ENCODE results near the gene ABCA3.

The ABCA3 gene

DNA sequence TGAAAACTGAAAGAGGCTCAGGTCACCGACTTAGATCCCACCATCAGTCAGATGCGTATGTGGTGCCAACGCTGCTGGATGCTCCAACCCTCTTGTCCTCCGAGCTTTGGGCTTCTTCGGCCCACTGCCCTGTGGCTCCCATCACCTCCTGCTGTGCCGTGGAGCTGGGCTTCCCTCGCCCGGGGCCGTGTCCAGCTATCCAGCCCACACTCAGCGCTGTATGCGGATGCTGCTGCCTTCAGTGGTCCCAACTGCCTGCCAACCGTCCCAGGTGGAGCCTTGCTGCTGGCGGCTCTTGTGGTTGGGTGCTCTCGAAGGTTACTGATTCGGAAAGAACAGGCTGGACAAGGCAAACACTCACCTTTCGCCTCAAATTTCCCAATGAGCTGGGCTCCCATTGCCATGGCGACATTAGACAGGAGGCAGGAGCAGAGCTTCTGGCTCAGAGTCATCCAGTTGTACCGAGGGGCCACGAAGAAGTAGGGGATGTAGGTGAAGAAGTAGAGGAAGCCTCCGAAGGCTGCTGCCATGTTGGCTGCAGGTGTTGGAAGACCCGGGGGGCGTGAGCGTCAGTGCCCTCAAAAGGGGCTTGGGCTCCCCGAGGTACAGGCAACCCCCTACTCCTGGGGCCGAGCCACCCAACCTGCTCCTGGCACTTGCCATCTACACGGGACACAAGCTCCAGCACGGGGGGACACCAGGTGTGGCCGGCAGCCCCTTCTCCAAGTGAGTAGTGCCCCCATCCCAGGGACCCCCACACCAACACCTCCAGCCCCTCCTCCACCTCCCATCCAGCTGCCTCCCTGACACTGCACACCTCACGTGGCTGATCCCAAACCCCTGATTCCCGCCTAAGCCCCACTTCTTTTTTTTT is 32.2 kb downstream of the ABCA3 start:
- Histone ChIP-seq H3K4me1 (ENCODE audit: control insufficient read depth, insufficient read depth, low read length, poor library complexity, severe bottlenecking) (no peaks in the 10 kb centered on the region), H3K36me3 (ENCODE audit: control insufficient read depth, insufficient read depth, low read length) (no peaks in the 10 kb centered on the region), H3K4me3 (ENCODE audit: extremely low read depth, insufficient read depth, low read length, poor library complexity, severe bottlenecking) (no peak overlapping the region), H3K9me3 (ENCODE audit: control insufficient read depth, low read length) (no peaks in the 10 kb centered on the region), H3K27ac (ENCODE audit: low read depth, low read length, severe bottlenecking) (no peak overlapping the region)
- WGBS, 2 experiments (ENCODE audit: insufficient coverage in 2 of 2), result 90 to 92% methylated on average over 30 of the region's 30 CpGs

DNA sequence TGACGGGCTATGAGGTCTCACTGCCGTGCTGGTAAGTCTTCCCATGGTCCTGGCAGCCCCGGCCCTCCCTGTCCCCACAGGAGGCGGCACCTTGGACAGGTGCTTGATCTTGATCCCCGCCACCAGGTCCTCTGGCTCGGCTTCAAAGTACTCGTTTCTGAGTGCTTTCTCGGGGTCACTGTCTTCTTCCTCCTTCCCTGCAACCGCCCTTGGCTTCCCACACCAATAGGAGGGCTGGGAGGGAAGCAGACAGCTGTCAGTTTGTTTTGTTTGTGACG is 40.7 kb downstream of the ABCA3 start:
- H3K36me3 ChIP-seq (ENCODE audit: control insufficient read depth, insufficient read depth, low read length), result no peaks in the 10 kb centered on the region
- 66 to 77% methylated on average over 7 to 10 of the region's 10 CpGs for WGBS, 2 experiments (ENCODE audit: insufficient coverage in 2 of 2)
- no peaks in the 10 kb centered on the region for H3K4me1 ChIP-seq (ENCODE audit: control insufficient read depth, insufficient read depth, low read length, poor library complexity, severe bottlenecking)
- H3K9me3 ChIP-seq (ENCODE audit: control insufficient read depth, low read length), result no peaks in the 10 kb centered on the region
- no peak overlapping the region for H3K27ac ChIP-seq (ENCODE audit: low read depth, low read length, severe bottlenecking)
- no peak overlapping the region for H3K4me3 ChIP-seq (ENCODE audit: extremely low read depth, insufficient read depth, low read length, poor library complexity, severe bottlenecking)

DNA sequence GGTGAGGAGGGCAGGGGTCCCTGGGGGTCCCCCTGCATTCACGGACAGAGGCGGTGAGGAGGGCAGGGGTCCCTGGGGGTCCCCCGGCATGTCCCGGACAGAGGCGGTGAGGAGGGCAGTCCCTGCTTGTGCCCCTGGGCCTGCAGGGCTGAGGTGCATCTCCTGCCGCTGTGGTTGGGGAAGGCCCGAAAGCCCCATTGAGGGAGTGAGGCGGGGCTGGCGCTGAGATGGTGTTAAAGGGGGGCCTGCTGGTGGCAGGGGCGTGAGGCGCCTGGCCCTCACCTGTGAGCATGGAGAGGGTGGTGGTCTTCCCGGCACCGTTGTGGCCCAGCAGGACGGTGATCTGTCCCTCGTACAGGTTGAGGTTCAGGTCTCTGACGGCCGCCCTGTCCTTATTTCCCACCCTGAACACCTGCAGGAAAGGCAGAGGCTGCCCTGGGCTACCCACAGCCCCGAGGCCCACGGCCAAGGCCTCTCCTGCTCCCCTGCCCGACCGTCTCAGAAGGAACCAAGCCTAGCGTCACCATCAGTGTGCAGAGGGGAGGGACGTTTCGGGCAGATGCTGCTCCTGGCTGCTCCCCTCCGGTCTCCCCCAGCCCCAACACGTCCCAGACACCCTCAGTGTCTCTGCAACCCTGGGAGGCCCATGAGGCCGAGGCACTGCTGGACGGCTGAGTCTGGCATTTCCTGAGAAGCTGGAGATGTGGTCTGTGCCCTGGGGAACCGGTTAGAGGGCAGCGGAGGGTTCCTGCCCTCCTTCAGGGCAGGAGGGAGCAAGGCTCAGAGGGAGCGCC is 41.2 kb downstream of the ABCA3 start:
- Histone ChIP-seq H3K4me1 (ENCODE audit: control insufficient read depth, insufficient read depth, low read length, poor library complexity, severe bottlenecking) (no peaks in the 10 kb centered on the region), H3K27ac (ENCODE audit: low read depth, low read length, severe bottlenecking) (no peak overlapping the region), H3K9me3 (ENCODE audit: control insufficient read depth, low read length) (no peaks in the 10 kb centered on the region), H3K36me3 (ENCODE audit: control insufficient read depth, insufficient read depth, low read length) (no peaks in the 10 kb centered on the region), H3K4me3 (ENCODE audit: extremely low read depth, insufficient read depth, low read length, poor library complexity, severe bottlenecking) (no peak overlapping the region)
- 86 to 91% methylated on average over 25 to 26 of the region's 31 CpGs for WGBS, 2 experiments (ENCODE audit: insufficient coverage in 2 of 2)

DNA sequence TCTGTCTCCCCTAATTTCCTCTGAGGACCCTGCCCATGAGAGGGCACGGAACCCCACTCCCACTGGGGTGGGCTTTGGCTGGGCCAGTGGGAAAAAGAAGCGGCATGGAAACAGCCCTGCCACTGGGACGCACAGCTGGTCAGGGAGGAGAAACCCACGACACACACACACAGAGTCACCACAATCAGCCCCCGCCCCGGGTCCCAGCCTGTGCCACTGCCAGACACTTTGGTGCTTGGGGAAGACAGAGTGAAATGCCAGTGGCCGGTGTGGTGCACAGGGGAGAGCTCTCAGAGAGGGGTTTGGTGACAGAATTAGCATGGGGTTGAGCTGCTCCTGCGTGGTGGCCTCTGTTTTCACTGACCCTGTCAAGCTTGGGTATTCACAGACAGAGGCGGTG is 41.9 kb downstream of the ABCA3 start:
- Histone ChIP-seq H3K36me3 (ENCODE audit: control insufficient read depth, insufficient read depth, low read length) (no peaks in the 10 kb centered on the region), H3K27ac (ENCODE audit: low read depth, low read length, severe bottlenecking) (no peak overlapping the region), H3K4me1 (ENCODE audit: control insufficient read depth, insufficient read depth, low read length, poor library complexity, severe bottlenecking) (no peaks in the 10 kb centered on the region), H3K9me3 (ENCODE audit: control insufficient read depth, low read length) (no peaks in the 10 kb centered on the region), H3K4me3 (ENCODE audit: extremely low read depth, insufficient read depth, low read length, poor library complexity, severe bottlenecking) (no peak overlapping the region)
- 79 to 90% methylated on average over 2 to 4 of the region's 9 CpGs for WGBS, 2 experiments (ENCODE audit: insufficient coverage in 2 of 2)

DNA sequence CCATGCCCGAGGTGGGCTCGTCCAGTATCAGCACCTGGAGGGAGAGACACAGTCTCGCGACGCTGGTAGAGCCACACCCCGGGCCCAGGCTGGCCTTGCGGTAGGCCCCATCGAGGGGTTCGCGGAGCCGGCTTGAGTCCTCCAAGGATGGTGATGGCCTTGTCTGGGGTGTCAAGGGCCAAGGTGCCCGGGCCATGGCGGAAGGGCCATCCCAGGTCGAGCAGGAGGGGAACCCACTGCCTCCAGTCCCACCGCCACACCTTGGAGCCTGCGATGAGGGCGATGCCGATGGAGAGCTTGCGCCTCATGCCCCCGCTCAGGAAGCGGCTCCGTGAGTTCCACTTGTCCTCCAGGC is 43.0 kb downstream of the ABCA3 start:
- H3K36me3 ChIP-seq (ENCODE audit: control insufficient read depth, insufficient read depth, low read length), result no peaks in the 10 kb centered on the region
- H3K4me3 ChIP-seq (ENCODE audit: extremely low read depth, insufficient read depth, low read length, poor library complexity, severe bottlenecking), result no peak overlapping the region
- no peaks in the 10 kb centered on the region for H3K4me1 ChIP-seq (ENCODE audit: control insufficient read depth, insufficient read depth, low read length, poor library complexity, severe bottlenecking)
- H3K9me3 ChIP-seq (ENCODE audit: control insufficient read depth, low read length), result no peaks in the 10 kb centered on the region
- WGBS, 2 experiments (ENCODE audit: insufficient coverage in 2 of 2), result 97% methylated on average over 7 to 22 of the region's 22 CpGs
- H3K27ac ChIP-seq (ENCODE audit: low read depth, low read length, severe bottlenecking), result no peak overlapping the region

DNA sequence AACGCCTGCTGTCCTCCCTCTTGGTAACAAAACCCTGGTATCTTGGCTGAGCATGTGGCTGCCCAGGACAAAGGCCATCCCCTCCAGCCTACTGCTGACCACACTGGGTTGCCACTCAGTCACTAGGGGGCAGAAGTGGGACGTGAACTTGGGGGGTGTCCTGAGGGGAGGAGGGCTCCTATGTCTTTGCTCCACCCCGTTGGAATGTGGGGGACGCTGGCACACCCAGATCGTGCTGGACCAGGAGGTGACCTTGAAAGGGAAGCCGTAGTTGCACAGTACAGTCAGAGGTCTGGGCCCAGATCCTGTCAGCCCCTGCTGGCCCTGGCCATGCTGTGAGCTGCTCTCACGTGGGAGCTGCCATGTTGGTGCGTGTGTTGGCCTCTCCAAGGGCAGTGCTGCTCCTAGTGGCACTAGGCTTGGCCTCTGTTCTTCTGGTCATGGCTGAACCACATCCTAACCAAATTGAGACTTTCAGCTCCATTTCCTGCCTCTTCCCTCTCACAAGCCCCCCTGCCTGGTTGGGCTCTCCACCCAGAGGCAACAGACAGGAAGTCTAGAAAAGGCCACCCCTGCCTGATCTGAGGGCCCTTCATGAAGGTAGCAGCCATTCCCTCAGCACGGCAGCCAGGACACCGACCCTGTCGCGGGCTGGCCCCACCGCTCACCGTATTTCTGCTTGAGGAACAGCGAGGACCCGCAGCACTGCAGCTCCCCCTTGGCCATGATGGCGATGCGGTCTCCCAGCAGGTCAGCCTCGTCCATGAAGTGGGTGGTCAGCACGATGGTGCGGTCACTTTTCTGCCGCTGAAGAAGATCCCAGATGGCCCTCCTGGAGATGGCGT is 43.6 kb downstream of the ABCA3 start:
- Histone ChIP-seq H3K4me1 (ENCODE audit: control insufficient read depth, insufficient read depth, low read length, poor library complexity, severe bottlenecking) (no peaks in the 10 kb centered on the region), H3K4me3 (ENCODE audit: extremely low read depth, insufficient read depth, low read length, poor library complexity, severe bottlenecking) (no peak overlapping the region), H3K9me3 (ENCODE audit: control insufficient read depth, low read length) (no peaks in the 10 kb centered on the region), H3K36me3 (ENCODE audit: control insufficient read depth, insufficient read depth, low read length) (no peaks in the 10 kb centered on the region), H3K27ac (ENCODE audit: low read depth, low read length, severe bottlenecking) (no peak overlapping the region)
- 91% methylated on average over 22 to 23 of the region's 23 CpGs for WGBS, 2 experiments (ENCODE audit: insufficient coverage in 2 of 2)

DNA sequence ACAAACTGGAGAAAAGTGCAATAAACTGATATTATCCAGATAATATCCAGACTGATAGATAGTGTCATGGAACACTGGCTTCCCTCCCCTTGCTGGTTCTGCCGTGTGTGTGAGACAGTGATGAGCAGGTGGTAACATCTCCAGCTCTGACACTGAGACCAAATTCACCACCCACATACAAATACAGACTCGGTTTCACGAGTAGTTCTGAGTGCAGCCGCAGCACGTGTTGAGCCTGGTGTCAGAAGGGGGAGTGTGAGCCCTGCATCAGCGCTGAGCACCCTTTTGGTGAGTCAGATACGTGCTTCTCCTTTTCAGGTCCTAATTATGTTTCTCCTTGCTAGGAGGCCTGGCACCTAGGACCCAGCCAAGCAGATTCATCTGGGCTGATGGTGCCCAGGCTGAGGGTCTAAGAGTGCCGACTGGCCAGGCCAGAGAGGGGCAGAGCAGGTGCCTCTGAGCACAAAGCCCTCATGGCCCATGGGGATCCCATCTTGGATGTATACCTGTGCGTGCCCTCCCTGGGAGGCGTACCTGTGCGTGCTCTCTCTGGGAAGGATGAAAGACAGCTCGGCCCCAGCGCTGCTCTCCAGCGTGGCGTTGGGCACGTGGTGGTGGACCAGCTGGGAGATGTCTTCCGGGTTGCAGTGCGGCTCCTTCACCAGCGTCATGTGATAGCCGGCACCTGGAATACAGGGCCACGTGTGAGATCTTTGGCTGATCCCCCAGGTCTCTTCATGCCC is 45.3 kb downstream of the ABCA3 start:
- no peak overlapping the region for H3K27ac ChIP-seq (ENCODE audit: low read depth, low read length, severe bottlenecking)
- no peaks in the 10 kb centered on the region for H3K9me3 ChIP-seq (ENCODE audit: control insufficient read depth, low read length)
- WGBS, 2 experiments (ENCODE audit: insufficient coverage in 2 of 2), result 91 to 95% methylated on average over 17 to 19 of the region's 21 CpGs
- H3K4me1 ChIP-seq (ENCODE audit: control insufficient read depth, insufficient read depth, low read length, poor library complexity, severe bottlenecking), result no peaks in the 10 kb centered on the region
- H3K4me3 ChIP-seq (ENCODE audit: extremely low read depth, insufficient read depth, low read length, poor library complexity, severe bottlenecking), result no peak overlapping the region
- H3K36me3 ChIP-seq (ENCODE audit: control insufficient read depth, insufficient read depth, low read length), result no peaks in the 10 kb centered on the region

DNA sequence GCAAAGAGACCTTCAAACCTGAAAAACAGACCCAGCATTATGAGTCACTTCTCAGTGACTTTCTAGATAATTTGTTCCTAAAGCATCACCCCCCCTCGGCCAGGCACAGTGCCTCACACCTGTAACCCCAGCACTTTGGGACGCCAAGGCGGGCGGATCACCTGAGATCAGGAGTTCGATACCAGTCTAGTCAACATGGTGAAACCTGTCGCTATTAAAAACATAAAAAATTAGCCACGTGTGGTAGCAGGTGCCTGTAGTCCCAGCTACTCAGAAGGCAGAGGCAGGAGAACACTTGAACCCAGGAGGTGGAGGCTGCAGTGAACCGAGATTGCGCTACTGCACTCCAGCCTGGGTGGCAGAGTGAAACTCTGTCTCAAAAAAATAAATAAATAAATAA is 48.3 kb downstream of the ABCA3 start:
- no peaks in the 10 kb centered on the region for H3K36me3 ChIP-seq (ENCODE audit: control insufficient read depth, insufficient read depth, low read length)
- WGBS, 2 experiments (ENCODE audit: insufficient coverage in 2 of 2), result 86 to 89% methylated on average over 6 to 8 of the region's 9 CpGs
- H3K4me3 ChIP-seq (ENCODE audit: extremely low read depth, insufficient read depth, low read length, poor library complexity, severe bottlenecking), result no peak overlapping the region
- H3K9me3 ChIP-seq (ENCODE audit: control insufficient read depth, low read length), result no peaks in the 10 kb centered on the region
- H3K27ac ChIP-seq (ENCODE audit: low read depth, low read length, severe bottlenecking), result no peak overlapping the region
- H3K4me1 ChIP-seq (ENCODE audit: control insufficient read depth, insufficient read depth, low read length, poor library complexity, severe bottlenecking), result no peaks in the 10 kb centered on the region

DNA sequence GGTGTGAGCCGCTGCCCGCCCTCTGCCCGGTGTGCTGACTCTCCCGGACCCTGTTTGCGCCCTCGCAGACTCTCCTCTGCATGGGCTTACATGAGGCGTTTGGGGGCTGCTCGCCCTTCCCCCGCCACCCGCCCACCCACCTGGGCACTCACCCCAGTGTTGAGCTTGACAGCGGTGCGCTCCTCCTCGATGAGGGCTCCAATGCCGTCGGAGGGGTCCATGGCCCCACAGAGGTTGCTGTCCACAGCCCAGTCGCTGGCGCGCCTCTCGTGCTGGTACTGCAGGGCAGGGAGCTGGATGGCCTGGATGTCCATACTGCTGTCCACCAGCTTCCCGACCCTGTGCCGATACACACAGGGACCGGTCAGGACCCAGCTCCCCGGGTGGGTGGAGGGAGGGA is 51.2 kb downstream of the ABCA3 start:
- Histone ChIP-seq H3K4me3 (ENCODE audit: extremely low read depth, insufficient read depth, low read length, poor library complexity, severe bottlenecking) (no peak overlapping the region), H3K36me3 (ENCODE audit: control insufficient read depth, insufficient read depth, low read length) (no peaks in the 10 kb centered on the region), H3K27ac (ENCODE audit: low read depth, low read length, severe bottlenecking) (no peak overlapping the region), H3K9me3 (ENCODE audit: control insufficient read depth, low read length) (no peaks in the 10 kb centered on the region), H3K4me1 (ENCODE audit: control insufficient read depth, insufficient read depth, low read length, poor library complexity, severe bottlenecking) (no peaks in the 10 kb centered on the region)
- WGBS, 2 experiments (ENCODE audit: insufficient coverage in 2 of 2), result 93 to 96% methylated on average over 14 to 23 of the region's 23 CpGs

DNA sequence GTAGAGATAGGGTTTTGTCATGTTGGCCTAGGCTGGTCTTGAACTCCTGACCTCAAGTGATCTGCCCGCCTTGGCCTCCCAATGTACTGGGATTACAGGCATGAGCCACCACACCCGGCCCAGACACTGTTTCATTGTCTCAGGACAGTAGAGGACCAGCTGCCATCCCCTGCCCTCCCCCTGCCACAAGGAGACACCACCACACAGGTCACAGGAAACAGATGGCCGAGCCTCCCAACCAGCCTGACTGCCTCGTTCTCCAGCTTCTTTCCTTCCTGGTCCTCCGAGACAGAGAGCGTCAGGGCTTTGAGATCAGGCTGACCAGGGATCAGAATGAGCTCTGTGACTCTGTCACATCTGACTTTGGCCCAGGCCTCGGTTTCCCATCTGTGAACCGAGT is 51.8 kb downstream of the ABCA3 start:
- Histone ChIP-seq H3K4me3 (ENCODE audit: extremely low read depth, insufficient read depth, low read length, poor library complexity, severe bottlenecking) (no peak overlapping the region), H3K36me3 (ENCODE audit: control insufficient read depth, insufficient read depth, low read length) (no peaks in the 10 kb centered on the region), H3K9me3 (ENCODE audit: control insufficient read depth, low read length) (no peaks in the 10 kb centered on the region), H3K4me1 (ENCODE audit: control insufficient read depth, insufficient read depth, low read length, poor library complexity, severe bottlenecking) (no peaks in the 10 kb centered on the region), H3K27ac (ENCODE audit: low read depth, low read length, severe bottlenecking) (no peak overlapping the region)
- 87 to 94% methylated on average over 8 of the region's 8 CpGs for WGBS, 2 experiments (ENCODE audit: insufficient coverage in 2 of 2)
